Astrocyte of the cerebellum (primary cell): ENCODE data around the gene CHST6.

Experiments used
- DNase-seq: peaks from one replicate; pipeline ENCODE4 v3.0.0-alpha.2; 2011; ENCODE audit warnings: low read depth
- H3K4me3 ChIP-seq: 2 replicates; pipeline ENCODE4 v1.5.1; 2011; ENCODE audit warnings: mild to moderate bottlenecking, low read depth, low read length, moderate library complexity
- CTCF ChIP-seq: IDR thresholded peaks from 2 replicates; pipeline ENCODE4 v1.5.1; 2012; ENCODE audit warnings: low read length, low read depth, moderate library complexity, mild to moderate bottlenecking; ENCODE audit errors: missing control alignments
- in situ Hi-C: cut with HindIII; loops from 2 replicates; pipeline ENCODE4 v1.10.0; 2017; ENCODE audit warnings: low sequenced_read_pairs

CHST6 gene

GRCh38 chr16:75491876-75492275 lies 3.4 kb downstream of the CHST6 start:
- in situ Hi-C loops = no loop called here
- DNase-seq = no peak

GRCh38 chr16:75488322-75488721 lies 6.9 kb downstream of the CHST6 start:
- H3K4me3 ChIP-seq = no peak overlapping the region
- in situ Hi-C loops = no loop called here
- no peak for TF ChIP-seq CTCF
- DNase-seq = no peak

More at GRCh38 chr16:75491876-75492275, 3.4 kb downstream of the CHST6 start:
- peak; percentile 12 for TF ChIP-seq CTCF
- H3K4me3 ChIP-seq = no peak overlapping the region

- in situ Hi-C loops = no loop called here
- TF ChIP-seq CTCF = no peak
These were observed 8.4 kb downstream of the CHST6 start for GRCh38 chr16:75486676-75487313.

GRCh38 chr16:75486014-75486675 lies 9.1 kb downstream of the CHST6 start:
- in situ Hi-C loops = no loop called here
- no peak for DNase-seq
- H3K4me3 ChIP-seq = no peak overlapping the region
- no peak for TF ChIP-seq CTCF

More at GRCh38 chr16:75486676-75487313, 8.4 kb downstream of the CHST6 start:
- H3K4me3 ChIP-seq = no peak overlapping the region
- DNase-seq = no peak

- in situ Hi-C loops = no loop called here
- H3K4me3 ChIP-seq = no peak overlapping the region
- TF ChIP-seq CTCF = no peak
- no peak for DNase-seq
These were observed 9.8 kb downstream of the CHST6 start for GRCh38 chr16:75485230-75486013.

- in situ Hi-C loops = no loop called here
- TF ChIP-seq CTCF = no peak
- no peak for DNase-seq
- no peak overlapping the region for H3K4me3 ChIP-seq
These were observed 12.0 kb downstream of the CHST6 start for GRCh38 chr16:75483222-75483621.
